ENCODE data around the gene VIL1.

- TF ChIP-seq, protein P1, sequence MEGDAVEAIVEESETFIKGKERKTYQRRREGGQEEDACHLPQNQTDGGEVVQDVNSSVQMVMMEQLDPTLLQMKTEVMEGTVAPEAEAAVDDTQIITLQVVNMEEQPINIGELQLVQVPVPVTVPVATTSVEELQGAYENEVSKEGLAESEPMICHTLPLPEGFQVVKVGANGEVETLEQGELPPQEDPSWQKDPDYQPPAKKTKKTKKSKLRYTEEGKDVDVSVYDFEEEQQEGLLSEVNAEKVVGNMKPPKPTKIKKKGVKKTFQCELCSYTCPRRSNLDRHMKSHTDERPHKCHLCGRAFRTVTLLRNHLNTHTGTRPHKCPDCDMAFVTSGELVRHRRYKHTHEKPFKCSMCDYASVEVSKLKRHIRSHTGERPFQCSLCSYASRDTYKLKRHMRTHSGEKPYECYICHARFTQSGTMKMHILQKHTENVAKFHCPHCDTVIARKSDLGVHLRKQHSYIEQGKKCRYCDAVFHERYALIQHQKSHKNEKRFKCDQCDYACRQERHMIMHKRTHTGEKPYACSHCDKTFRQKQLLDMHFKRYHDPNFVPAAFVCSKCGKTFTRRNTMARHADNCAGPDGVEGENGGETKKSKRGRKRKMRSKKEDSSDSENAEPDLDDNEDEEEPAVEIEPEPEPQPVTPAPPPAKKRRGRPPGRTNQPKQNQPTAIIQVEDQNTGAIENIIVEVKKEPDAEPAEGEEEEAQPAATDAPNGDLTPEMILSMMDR (IDR thresholded peaks at IDR 0.05), result no peak
- no peak for TF ChIP-seq POLR2A (IDR thresholded peaks at IDR 0.05)
These were observed 30.0 kb downstream of the VIL1 start for GRCh38 chr2:218448934-218449333.
